Suprapubic skin (tissue), 4 donors: ENCODE results near the gene SPAG16. TPM values are rescaled to one million over a fixed set of nuclear protein-coding genes. Genes with fewer than 3 reads are reported as not detected.

ENCODE experiments used
- DNase-seq, 2 donors: peaks; one replicate each; pipeline ENCODE4 v3.0.0-alpha.2; 2019; ENCODE audit warnings: low spot score in 2 of 2
- H3K27ac ChIP-seq: fragments of 200-600 bp; sonication (generic); one replicate; pipeline ENCODE4 v1.5.1; 2019
- H3K27me3 ChIP-seq: fragments of 200-600 bp; sonication (generic); one replicate; pipeline ENCODE4 v1.5.1; 2019
- H3K36me3 ChIP-seq: fragments of 200-600 bp; sonication (generic); one replicate; pipeline ENCODE4 v1.5.1; 2019
- H3K4me1 ChIP-seq: fragments of 200-600 bp; sonication (generic); one replicate; pipeline ENCODE4 v1.5.1; 2019
- H3K4me3 ChIP-seq: fragments of 200-600 bp; sonication (generic); one replicate; pipeline ENCODE4 v1.5.1; 2019; ENCODE audit warnings: mild to moderate bottlenecking
- H3K9me3 ChIP-seq: fragments of 200-600 bp; sonication (generic); one replicate; pipeline ENCODE4 v1.5.1; 2019
- CTCF ChIP-seq, 2 donors: fragments of 200-600 bp in 1 of 2; fragments of 450-650 bp in 1 of 2; sonication (generic) in 1 of 2; IDR thresholded peaks; one replicate each; pipeline ENCODE4 v1.5.1; 2016 to 2019; ENCODE audit warnings: antibody characterized with exemption in 2 of 2, mild to moderate bottlenecking in 1 of 2, moderate library complexity in 1 of 2
- EP300 ChIP-seq: sonication (generic); formaldehyde crosslinking; IDR thresholded peaks from one replicate; pipeline ENCODE4 v1.6.1; 2017; ENCODE audit warnings: antibody characterized with exemption
- POLR2A ChIP-seq, 2 donors: fragments of 450-650 bp; IDR thresholded peaks; one replicate each; pipeline ENCODE4 v1.6.1; 2017; ENCODE audit warnings: antibody characterized with exemption in 2 of 2, mild to moderate bottlenecking in 2 of 2, moderate library complexity in 2 of 2
- POLR2AphosphoS5 ChIP-seq, 3 donors: sonication (generic); formaldehyde crosslinking; IDR thresholded peaks; one replicate each; pipeline ENCODE4 v1.6.1; 2017; ENCODE audit warnings: antibody characterized with exemption in 3 of 3
- WGBS: methylation state at CpG from one replicate; pipeline ENCODE4 v1.1.5; 2018; 5-methylcytosine and 5-hydroxymethylcytosine counted together
- total RNA-seq, 4 donors: library from RNA; depleted of rRNA; stranded (reverse); fragments of >200 nt; gene quantifications; one replicate each; pipeline ENCODE4 v1.1.0, GENCODE V29; 2016

SPAG16 gene
- total RNA-seq, 4 donors from 2014 or later: 17.5 to 31.4 (median 22.0) TPM

GRCh38 chr2:214310319-214310718 is 1026.1 kb downstream of the SPAG16 start:
- no peak for TF ChIP-seq EP300
- TF ChIP-seq POLR2AphosphoS5 (IDR thresholded peaks at IDR 0.05): no peak
- Histone ChIP-seq H3K4me1 (no peaks in the 10 kb centered on the region), H3K27me3 (no peaks in the 10 kb centered on the region), H3K4me3 (no peak overlapping the region), H3K36me3 (no peaks in the 10 kb centered on the region), H3K9me3 (no peaks in the 10 kb centered on the region), H3K27ac (no peak overlapping the region)
- no peak for DNase-seq

GRCh38 chr2:214311031-214311533 is 1026.8 kb downstream of the SPAG16 start:
- TF ChIP-seq EP300: no peak
- no peak for TF ChIP-seq POLR2AphosphoS5 (IDR thresholded peaks at IDR 0.05)
- TF ChIP-seq POLR2A (IDR thresholded peaks at IDR 0.05): no peak
- TF ChIP-seq CTCF (IDR thresholded peaks at IDR 0.05): no peak
- H3K9me3 ChIP-seq: no peaks in the 10 kb centered on the region
- H3K36me3 ChIP-seq: no peaks in the 10 kb centered on the region
- H3K27ac ChIP-seq: no peak overlapping the region
- no peaks in the 10 kb centered on the region for H3K4me1 ChIP-seq
- no peak for DNase-seq
- H3K4me3 ChIP-seq: no peak overlapping the region
- H3K27me3 ChIP-seq: no peaks in the 10 kb centered on the region
- 77% methylated on average over 7 of the region's 7 CpGs for WGBS

GRCh38 chr2:214311931-214312749 is 1027.9 kb downstream of the SPAG16 start:
- Histone ChIP-seq H3K9me3 (no peaks in the 10 kb centered on the region), H3K4me3 (no peak overlapping the region), H3K27ac (no peak overlapping the region), H3K27me3 (no peaks in the 10 kb centered on the region), H3K36me3 (no peaks in the 10 kb centered on the region), H3K4me1 (no peaks in the 10 kb centered on the region)
- TF ChIP-seq EP300 (no peak), POLR2AphosphoS5 (IDR thresholded peaks at IDR 0.05) (no peak), CTCF (IDR thresholded peaks at IDR 0.05) (no peak), POLR2A (IDR thresholded peaks at IDR 0.05) (no peak)
- WGBS: 43% methylated on average over 3 of the region's 3 CpGs
- DNase-seq: no peak

GRCh38 chr2:214315324-214315723 is 1031.1 kb downstream of the SPAG16 start:
- DNase-seq: no peak
- WGBS: 94% methylated on average over 3 of the region's 3 CpGs
- Histone ChIP-seq H3K36me3 (no peaks in the 10 kb centered on the region), H3K27ac (no peak overlapping the region), H3K27me3 (no peaks in the 10 kb centered on the region), H3K4me3 (no peak overlapping the region), H3K9me3 (no peaks in the 10 kb centered on the region), H3K4me1 (no peaks in the 10 kb centered on the region)
- TF ChIP-seq EP300 (no peak), POLR2AphosphoS5 (IDR thresholded peaks at IDR 0.05) (no peak), POLR2A (IDR thresholded peaks at IDR 0.05) (no peak), CTCF (IDR thresholded peaks at IDR 0.05) (no peak)

GRCh38 chr2:214320211-214320610 is 1035.9 kb downstream of the SPAG16 start:
- TF ChIP-seq EP300 (no peak), CTCF (IDR thresholded peaks at IDR 0.05) (no peak), POLR2AphosphoS5 (IDR thresholded peaks at IDR 0.05) (no peak), POLR2A (IDR thresholded peaks at IDR 0.05) (no peak)
- no peak overlapping the region for H3K4me3 ChIP-seq
- no peak overlapping the region for H3K27ac ChIP-seq
- H3K36me3 ChIP-seq: no peaks in the 10 kb centered on the region
- DNase-seq: no peak
- no peaks in the 10 kb centered on the region for H3K27me3 ChIP-seq
- no peaks in the 10 kb centered on the region for H3K4me1 ChIP-seq
- no peaks in the 10 kb centered on the region for H3K9me3 ChIP-seq
